ENCODE measurements around the gene SLC4A1. TPM values are rescaled to one million over a fixed set of nuclear protein-coding genes. Genes with fewer than 3 reads are reported as not detected.
A peak's percentile ranks its signal among the peaks of the same experiment; 100 is the strongest.

Gene SLC4A1
- total and polyA plus RNA-seq, 4 donors = 0.14 to 1,478 TPM; not detected in 2

DNA sequence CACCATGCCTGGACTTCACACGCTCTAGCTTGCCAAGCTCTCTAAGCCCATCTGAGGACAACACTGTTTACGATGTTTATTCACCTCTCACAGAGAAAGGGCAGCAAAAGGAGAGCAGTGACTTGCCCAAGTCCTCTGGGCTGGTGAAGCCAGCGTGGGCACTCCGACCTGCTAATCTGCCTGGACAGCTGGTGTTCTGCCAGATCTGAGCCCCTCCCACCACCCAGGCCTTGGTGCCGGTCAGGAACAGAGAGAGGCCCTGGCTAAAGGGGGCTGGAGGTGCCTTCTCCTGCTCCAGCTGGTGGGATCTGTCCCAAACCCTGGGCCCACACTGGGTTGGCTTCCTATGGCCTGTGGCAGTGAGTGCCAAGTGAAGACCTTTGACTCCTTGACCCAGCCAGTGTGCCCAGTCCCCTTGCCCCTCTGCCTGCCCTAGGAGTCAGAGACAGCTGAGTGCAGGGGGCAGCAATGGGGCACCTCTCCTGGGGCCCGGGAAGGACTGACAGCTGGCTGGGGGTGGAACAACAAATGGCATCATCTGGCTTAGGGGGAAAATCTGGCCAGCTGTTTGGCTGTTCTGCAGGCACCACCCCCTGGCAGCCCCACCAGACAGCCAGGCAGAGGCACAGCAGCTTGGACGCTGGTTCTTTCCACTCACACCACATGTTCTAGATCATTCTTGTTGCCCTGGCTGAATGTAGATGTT lies 1.8 kb upstream of the SLC4A1 start:
- no peak for TF ChIP-seq JUND (IDR thresholded peaks at IDR 0.05)
- no peak for TF ChIP-seq HNF4A (conservative IDR thresholded peaks at IDR 0.05)
- no peak for TF ChIP-seq SP1 (IDR thresholded peaks at IDR 0.05)
- no peak for TF ChIP-seq HNF4G (IDR thresholded peaks at IDR 0.05)
- no peak for TF ChIP-seq RAD21 (IDR thresholded peaks at IDR 0.05)
- TF ChIP-seq, protein P1, sequence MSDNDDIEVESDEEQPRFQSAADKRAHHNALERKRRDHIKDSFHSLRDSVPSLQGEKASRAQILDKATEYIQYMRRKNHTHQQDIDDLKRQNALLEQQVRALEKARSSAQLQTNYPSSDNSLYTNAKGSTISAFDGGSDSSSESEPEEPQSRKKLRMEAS (IDR thresholded peaks at IDR 0.05) = no peak
- no peak for TF ChIP-seq YY1 (IDR thresholded peaks at IDR 0.05)
- TF ChIP-seq EGR1 (IDR thresholded peaks at IDR 0.05; ENCODE audit: low read depth in 2 of 2) = no peak
- TF ChIP-seq FOXA1 (IDR thresholded peaks at IDR 0.05) = no peak
- TF ChIP-seq, protein P2, sequence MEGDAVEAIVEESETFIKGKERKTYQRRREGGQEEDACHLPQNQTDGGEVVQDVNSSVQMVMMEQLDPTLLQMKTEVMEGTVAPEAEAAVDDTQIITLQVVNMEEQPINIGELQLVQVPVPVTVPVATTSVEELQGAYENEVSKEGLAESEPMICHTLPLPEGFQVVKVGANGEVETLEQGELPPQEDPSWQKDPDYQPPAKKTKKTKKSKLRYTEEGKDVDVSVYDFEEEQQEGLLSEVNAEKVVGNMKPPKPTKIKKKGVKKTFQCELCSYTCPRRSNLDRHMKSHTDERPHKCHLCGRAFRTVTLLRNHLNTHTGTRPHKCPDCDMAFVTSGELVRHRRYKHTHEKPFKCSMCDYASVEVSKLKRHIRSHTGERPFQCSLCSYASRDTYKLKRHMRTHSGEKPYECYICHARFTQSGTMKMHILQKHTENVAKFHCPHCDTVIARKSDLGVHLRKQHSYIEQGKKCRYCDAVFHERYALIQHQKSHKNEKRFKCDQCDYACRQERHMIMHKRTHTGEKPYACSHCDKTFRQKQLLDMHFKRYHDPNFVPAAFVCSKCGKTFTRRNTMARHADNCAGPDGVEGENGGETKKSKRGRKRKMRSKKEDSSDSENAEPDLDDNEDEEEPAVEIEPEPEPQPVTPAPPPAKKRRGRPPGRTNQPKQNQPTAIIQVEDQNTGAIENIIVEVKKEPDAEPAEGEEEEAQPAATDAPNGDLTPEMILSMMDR (IDR thresholded peaks at IDR 0.05; ENCODE audit: low read depth, low read length, missing input control) = no peak
- TF ChIP-seq RXRA (IDR thresholded peaks at IDR 0.05) = no peak
- no peak for TF ChIP-seq GABPA (IDR thresholded peaks at IDR 0.05 in 1 of 2, conservative IDR thresholded peaks at IDR 0.05 in 1 of 2)
- TF ChIP-seq, protein P3, sequence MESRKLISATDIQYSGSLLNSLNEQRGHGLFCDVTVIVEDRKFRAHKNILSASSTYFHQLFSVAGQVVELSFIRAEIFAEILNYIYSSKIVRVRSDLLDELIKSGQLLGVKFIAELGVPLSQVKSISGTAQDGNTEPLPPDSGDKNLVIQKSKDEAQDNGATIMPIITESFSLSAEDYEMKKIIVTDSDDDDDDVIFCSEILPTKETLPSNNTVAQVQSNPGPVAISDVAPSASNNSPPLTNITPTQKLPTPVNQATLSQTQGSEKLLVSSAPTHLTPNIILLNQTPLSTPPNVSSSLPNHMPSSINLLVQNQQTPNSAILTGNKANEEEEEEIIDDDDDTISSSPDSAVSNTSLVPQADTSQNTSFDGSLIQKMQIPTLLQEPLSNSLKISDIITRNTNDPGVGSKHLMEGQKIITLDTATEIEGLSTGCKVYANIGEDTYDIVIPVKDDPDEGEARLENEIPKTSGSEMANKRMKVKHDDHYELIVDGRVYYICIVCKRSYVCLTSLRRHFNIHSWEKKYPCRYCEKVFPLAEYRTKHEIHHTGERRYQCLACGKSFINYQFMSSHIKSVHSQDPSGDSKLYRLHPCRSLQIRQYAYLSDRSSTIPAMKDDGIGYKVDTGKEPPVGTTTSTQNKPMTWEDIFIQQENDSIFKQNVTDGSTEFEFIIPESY (IDR thresholded peaks at IDR 0.05) = no peak
- no peak for TF ChIP-seq FOXA2 (IDR thresholded peaks at IDR 0.05)
- Histone ChIP-seq H3K4me3 (ENCODE audit: low read depth in 1 of 3, low read length in 3 of 3) (no peak overlapping the region), H3K9ac (ENCODE audit: low read depth in 1 of 2, low read length in 2 of 2) (no peak overlapping the region), H3K9me3 (ENCODE audit: control insufficient read depth in 4 of 4, low read length in 3 of 4) (no peaks in the 10 kb centered on the region), H3K36me3 (ENCODE audit: control insufficient read depth in 4 of 4, insufficient read depth in 3 of 4, low read depth in 1 of 4, low read length in 3 of 4) (no peaks in the 10 kb centered on the region), H3K4me1 (ENCODE audit: control insufficient read depth in 4 of 4, insufficient read depth in 4 of 4, low read length in 3 of 4) (no peaks in the 10 kb centered on the region), H3K27me3 (ENCODE audit: control insufficient read depth in 4 of 4, insufficient read depth in 4 of 4, low read length in 3 of 4) (no peaks in the 10 kb centered on the region), H3K27ac (ENCODE audit: low read depth in 1 of 2, low read length in 2 of 2) (no peak overlapping the region)
- 81% methylated on average over 7 of the region's 7 CpGs for WGBS
- peak; percentile 81 for DNase-seq (ENCODE audit: low spot score)

DNA sequence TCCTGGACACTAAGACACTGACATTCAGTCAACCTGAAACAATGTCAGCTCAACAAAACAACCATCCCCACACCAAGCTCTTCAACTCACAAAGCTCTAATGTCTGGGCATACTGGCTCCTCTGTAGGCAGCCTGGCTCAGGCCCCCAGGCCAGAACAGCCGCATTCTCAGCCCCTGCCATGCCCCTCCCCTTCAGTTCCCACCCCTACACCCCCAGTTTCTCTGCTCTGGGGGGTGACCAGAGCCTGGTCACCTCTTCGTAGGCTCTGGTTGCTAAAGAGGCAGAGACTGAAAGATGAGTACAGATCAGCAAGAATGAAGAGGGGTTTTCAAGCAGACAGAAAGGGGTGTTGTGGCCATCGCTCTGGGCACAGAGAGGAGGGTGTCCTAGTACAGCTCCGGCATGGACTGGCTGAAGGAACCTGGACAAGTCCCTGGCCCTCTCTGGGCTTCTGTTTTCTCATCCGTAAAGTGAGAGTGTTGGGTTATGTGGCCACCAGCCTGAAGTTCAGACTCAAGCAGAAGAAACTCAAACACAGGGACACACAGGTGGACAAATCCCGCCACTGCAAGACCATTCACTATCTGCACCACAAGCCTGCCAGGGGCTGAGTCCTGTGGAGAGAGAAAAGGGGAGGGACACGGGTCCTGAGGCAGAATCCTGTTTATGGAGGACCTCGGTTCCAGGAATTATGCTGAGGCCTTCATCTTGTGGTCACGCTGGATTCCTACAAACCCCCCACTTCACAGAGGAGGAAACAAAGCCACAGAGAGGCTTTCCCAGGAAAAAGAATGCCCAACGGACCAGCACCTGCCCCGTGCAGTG lies 987 bp upstream of the SLC4A1 start:
- DNase-seq (ENCODE audit: low spot score) = peak; percentile 60
- Histone ChIP-seq H3K9ac (ENCODE audit: low read depth in 1 of 2, low read length in 2 of 2) (no peak overlapping the region), H3K27me3 (ENCODE audit: control insufficient read depth in 4 of 4, insufficient read depth in 4 of 4, low read length in 3 of 4) (no peaks in the 10 kb centered on the region), H3K36me3 (ENCODE audit: control insufficient read depth in 4 of 4, insufficient read depth in 3 of 4, low read depth in 1 of 4, low read length in 3 of 4) (no peaks in the 10 kb centered on the region), H3K27ac (ENCODE audit: low read depth in 1 of 2, low read length in 2 of 2) (no peak overlapping the region), H3K4me1 (ENCODE audit: control insufficient read depth in 4 of 4, insufficient read depth in 4 of 4, low read length in 3 of 4) (no peaks in the 10 kb centered on the region), H3K9me3 (ENCODE audit: control insufficient read depth in 4 of 4, low read length in 3 of 4) (no peaks in the 10 kb centered on the region), H3K4me3 (ENCODE audit: low read depth in 1 of 3, low read length in 3 of 3) (no peak overlapping the region)
- TF ChIP-seq FOXA2 (IDR thresholded peaks at IDR 0.05) = no peak
- TF ChIP-seq, protein P4, sequence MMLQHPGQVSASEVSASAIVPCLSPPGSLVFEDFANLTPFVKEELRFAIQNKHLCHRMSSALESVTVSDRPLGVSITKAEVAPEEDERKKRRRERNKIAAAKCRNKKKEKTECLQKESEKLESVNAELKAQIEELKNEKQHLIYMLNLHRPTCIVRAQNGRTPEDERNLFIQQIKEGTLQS (IDR thresholded peaks at IDR 0.05) = no peak
- no peak for TF ChIP-seq EGR1 (IDR thresholded peaks at IDR 0.05; ENCODE audit: low read depth in 2 of 2)
- TF ChIP-seq HNF4A (conservative IDR thresholded peaks at IDR 0.05) = no peak
- TF ChIP-seq YY1 (IDR thresholded peaks at IDR 0.05) = no peak
- no peak for TF ChIP-seq RXRA (IDR thresholded peaks at IDR 0.05)
- TF ChIP-seq, protein P3 (IDR thresholded peaks at IDR 0.05) = no peak
- TF ChIP-seq GABPA (IDR thresholded peaks at IDR 0.05 in 1 of 2, conservative IDR thresholded peaks at IDR 0.05 in 1 of 2) = no peak
- TF ChIP-seq JUND (IDR thresholded peaks at IDR 0.05) = no peak
- no peak for TF ChIP-seq SP1 (IDR thresholded peaks at IDR 0.05)
- WGBS = 86% methylated on average over 11 of the region's 11 CpGs

All from liver (tissue), 9 donors.